Neutrophil (primary cell): ENCODE results near the gene ETS1.

ENCODE experiments used
- H3K27ac ChIP-seq: fragments of 200-600 bp; sonication (generic); 2 replicates; pipeline ENCODE4 v1.5.1; 2016; ENCODE audit warnings: mild to moderate bottlenecking, moderate library complexity
- H3K27me3 ChIP-seq: fragments of 200-600 bp; sonication (generic); 2 replicates; pipeline ENCODE4 v1.6.0; 2016; ENCODE audit warnings: mild to moderate bottlenecking
- H3K36me3 ChIP-seq: fragments of 200-600 bp; sonication (generic); 2 replicates; pipeline ENCODE4 v1.5.1; 2017
- H3K4me1 ChIP-seq, 2 experiments: fragments of 200-600 bp in 1 of 2; sonication (generic) in 1 of 2; 1 replicate in 1 of 2; 2 replicates in 1 of 2; pipeline versions ENCODE4 v1.5.1 to v1.6.1; 2013 to 2016; ENCODE audit warnings: low read depth in 1 of 2, low read length in 1 of 2, mild to moderate bottlenecking in 1 of 2, moderate library complexity in 1 of 2; ENCODE audit not compliant: control insufficient read depth in 1 of 2, insufficient read depth in 1 of 2
- H3K4me3 ChIP-seq, 2 experiments: fragments of 200-600 bp in 1 of 2; sonication (generic) in 1 of 2; 1 replicate in 1 of 2; 2 replicates in 1 of 2; pipeline ENCODE4 v1.5.1; 2013 to 2016; ENCODE audit warnings: low read depth in 1 of 2, low read length in 1 of 2, mild to moderate bottlenecking in 1 of 2, moderate library complexity in 1 of 2
- H3K9me3 ChIP-seq: fragments of 200-600 bp; sonication (generic); 2 replicates; pipeline ENCODE4 v1.5.1; 2016
- TF ChIP-seq, protein P1 (sequence below): fragments of 200-600 bp; sonication (generic); IDR thresholded peaks from 2 replicates; pipeline ENCODE4 v1.5.1; 2016; ENCODE audit warnings: antibody characterized with exemption

ETS1 gene

DNA sequence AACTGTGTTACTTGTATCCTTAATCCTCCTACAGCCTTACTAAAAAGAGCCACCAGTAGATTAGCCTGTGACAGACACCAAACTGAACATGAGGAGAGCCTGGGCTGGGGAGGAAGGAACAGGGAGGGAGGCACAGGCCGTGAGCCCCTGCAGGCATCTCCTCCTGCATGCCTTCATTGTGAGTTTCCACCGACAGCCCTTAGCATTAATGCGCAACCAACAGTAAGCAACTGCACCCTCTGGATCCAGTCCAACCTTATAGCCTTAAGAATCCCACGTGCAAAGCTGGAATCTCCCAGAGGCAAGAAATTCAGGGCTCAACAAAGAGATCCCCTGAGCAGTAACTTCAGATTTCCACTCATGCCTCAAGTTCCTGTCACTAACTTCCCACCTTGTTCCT lies 84.6 kb downstream of the ETS1 start:
- Histone ChIP-seq H3K9me3 (no peaks in the 10 kb centered on the region), H3K27ac (no peak overlapping the region), H3K4me3 (no peak overlapping the region), H3K27me3 (no peaks in the 10 kb centered on the region), H3K4me1 (peaks cover 48 to 81% of the 10 kb centered on the region in 2 experiments), H3K36me3 (no peaks in the 10 kb centered on the region)
- TF ChIP-seq, protein P1, sequence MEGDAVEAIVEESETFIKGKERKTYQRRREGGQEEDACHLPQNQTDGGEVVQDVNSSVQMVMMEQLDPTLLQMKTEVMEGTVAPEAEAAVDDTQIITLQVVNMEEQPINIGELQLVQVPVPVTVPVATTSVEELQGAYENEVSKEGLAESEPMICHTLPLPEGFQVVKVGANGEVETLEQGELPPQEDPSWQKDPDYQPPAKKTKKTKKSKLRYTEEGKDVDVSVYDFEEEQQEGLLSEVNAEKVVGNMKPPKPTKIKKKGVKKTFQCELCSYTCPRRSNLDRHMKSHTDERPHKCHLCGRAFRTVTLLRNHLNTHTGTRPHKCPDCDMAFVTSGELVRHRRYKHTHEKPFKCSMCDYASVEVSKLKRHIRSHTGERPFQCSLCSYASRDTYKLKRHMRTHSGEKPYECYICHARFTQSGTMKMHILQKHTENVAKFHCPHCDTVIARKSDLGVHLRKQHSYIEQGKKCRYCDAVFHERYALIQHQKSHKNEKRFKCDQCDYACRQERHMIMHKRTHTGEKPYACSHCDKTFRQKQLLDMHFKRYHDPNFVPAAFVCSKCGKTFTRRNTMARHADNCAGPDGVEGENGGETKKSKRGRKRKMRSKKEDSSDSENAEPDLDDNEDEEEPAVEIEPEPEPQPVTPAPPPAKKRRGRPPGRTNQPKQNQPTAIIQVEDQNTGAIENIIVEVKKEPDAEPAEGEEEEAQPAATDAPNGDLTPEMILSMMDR, result no peak

DNA sequence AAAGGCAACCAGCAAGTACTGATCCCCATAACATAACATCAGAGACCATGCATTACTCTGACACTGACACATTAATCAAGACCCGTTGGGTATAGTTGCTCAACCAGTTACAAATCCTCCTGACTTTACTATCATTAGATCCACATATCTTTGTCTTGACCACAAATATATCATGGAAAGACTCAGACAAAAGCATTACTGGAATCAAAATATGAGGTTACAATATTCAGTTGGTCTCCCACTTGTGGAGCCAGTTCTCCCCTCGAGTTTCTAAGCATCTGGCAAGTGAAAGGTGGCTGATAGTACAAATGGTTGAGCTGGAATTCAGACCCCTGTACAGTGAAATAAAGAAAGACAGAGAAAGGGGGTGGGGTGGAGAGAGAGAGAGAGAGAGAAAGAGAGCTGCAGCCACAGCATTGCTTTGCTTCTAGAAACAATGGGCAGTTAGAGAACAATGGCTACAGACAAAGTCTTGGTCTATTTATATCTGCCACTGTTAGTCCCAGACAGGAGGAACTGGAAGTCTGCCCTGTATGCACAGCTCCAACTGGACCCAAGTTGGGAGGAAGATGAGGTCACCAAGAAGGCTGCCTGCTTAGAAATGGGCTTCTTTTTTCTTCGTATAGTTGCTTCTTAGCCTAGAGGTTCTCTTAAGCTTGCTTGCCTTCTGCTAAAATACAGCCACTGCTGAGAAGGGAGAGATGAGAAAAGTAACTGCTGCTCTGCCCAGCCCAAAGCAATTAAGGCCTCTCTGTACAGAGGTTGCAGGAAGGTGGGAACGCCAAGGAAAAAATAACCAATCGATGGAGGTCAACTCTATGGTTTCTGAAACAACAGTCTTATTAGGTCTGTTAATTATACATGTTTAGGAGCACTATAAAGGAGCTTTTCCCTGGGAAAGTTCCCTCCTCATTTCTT lies 85.5 kb downstream of the ETS1 start:
- Histone ChIP-seq H3K27ac (no peak overlapping the region), H3K4me3 (no peak overlapping the region), H3K9me3 (no peaks in the 10 kb centered on the region), H3K27me3 (no peaks in the 10 kb centered on the region), H3K36me3 (no peaks in the 10 kb centered on the region), H3K4me1 (peaks cover 48 to 80% of the 10 kb centered on the region in 2 experiments)
- TF ChIP-seq, protein P1, result no peak

DNA sequence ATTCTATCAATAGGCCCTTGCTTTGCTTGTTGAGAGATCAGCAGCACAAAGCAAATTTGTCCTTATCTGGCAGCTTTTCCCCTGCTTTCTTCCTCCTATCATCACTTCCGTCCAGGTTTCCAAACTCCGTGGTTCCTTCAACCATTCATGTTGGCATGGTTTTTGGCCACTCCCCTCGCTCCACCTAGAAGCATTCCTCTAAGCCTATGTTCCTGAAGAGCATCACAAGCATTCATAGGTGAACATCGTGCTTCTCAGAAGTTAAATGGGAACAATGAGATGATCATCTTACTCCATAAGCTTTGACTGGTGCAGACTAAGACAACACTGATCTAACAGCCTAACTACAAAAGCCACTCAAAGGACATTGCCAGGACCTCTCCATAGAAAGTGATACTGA lies 86.3 kb downstream of the ETS1 start:
- Histone ChIP-seq H3K9me3 (no peaks in the 10 kb centered on the region), H3K4me3 (no peak overlapping the region), H3K4me1 (peaks cover 45 to 78% of the 10 kb centered on the region in 2 experiments), H3K27ac (peak overlapping the region; percentile 58), H3K27me3 (no peaks in the 10 kb centered on the region), H3K36me3 (no peaks in the 10 kb centered on the region)
- TF ChIP-seq, protein P1, result no peak

DNA sequence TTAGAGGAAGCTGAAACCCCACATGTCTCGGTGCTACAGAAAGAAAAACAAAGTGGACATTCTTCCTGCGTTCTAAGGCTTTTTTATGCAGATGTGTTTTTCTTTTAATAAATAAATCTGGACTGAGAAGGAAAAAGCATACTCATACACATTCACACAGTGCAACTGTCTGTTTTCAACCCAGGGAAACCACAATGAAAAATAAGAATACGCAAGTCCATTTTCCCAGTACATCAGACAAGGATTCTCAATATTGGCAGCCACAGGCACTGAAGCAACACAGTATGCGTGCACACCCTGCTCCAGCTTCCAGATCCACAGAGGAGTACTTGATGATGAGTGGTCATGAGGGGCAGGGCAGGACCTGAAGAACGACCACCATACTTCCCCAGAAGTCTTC lies 86.9 kb downstream of the ETS1 start:
- H3K27me3 ChIP-seq, result no peaks in the 10 kb centered on the region
- H3K9me3 ChIP-seq, result no peaks in the 10 kb centered on the region
- peaks cover 40 to 75% of the 10 kb centered on the region in 2 experiments for H3K4me1 ChIP-seq
- H3K4me3 ChIP-seq, result no peak overlapping the region
- peak overlapping the region; percentile 58 for H3K27ac ChIP-seq
- no peaks in the 10 kb centered on the region for H3K36me3 ChIP-seq
- TF ChIP-seq, protein P1, result no peak

DNA sequence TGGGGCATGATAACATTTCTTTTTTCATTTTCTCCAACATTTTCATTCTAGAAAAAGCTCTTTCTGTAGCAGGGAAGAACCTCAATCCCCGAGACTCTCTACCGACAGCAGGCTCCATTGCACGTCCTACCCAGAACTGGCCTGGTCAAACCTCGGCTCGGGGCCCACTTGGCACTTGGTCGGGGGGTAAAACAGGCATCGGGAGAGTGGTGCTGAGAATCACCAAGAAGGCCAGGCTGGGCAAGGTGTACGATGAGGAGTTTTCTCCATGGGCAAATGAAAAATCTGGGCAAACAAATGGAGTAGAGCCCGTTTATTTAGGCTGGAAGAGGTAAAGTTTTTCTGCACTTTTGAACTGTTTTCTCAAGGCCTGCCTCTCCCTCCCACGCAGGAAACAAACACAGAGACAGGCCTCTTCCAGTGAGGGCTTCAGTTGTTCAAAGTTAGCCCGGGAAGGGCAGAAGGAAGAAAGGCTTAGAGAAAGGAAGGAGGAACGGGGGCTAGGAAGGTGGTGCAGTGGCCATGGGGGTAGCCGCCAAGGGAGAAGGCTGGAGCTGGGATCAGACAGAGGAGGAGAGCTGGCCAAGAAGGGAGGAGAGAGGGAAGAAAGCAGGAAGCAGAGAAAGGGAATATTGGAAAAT lies 87.6 kb downstream of the ETS1 start:
- Histone ChIP-seq H3K4me3 (no peak overlapping the region), H3K27ac (no peak overlapping the region), H3K27me3 (no peaks in the 10 kb centered on the region), H3K9me3 (no peaks in the 10 kb centered on the region), H3K4me1 (peaks cover 36 to 74% of the 10 kb centered on the region in 2 experiments), H3K36me3 (no peaks in the 10 kb centered on the region)
- TF ChIP-seq, protein P1, result no peak
